Transverse colon (tissue), 4 donors: Measurements from ENCODE around the gene DSP.

Experiments used
- POLR2A ChIP-seq: fragments of 450-650 bp; IDR thresholded peaks from one replicate; pipeline ENCODE4 v1.6.1; 2016; ENCODE audit warnings: antibody characterized with exemption, mild to moderate bottlenecking, moderate library complexity
- POLR2AphosphoS5 ChIP-seq, 3 donors: sonication (generic); formaldehyde crosslinking; IDR thresholded peaks; one replicate each; pipeline ENCODE4 v1.6.1; 2016; ENCODE audit warnings: antibody characterized with exemption in 3 of 3
- TF ChIP-seq, protein P1 (sequence below), 5 experiments: fragments of 200-600 bp in 3 of 5; fragments of 450-650 bp in 2 of 5; sonication (generic) in 3 of 5; IDR thresholded peaks; 1 replicate in 2 of 5; 2 replicates in 3 of 5; pipeline ENCODE4 v1.5.1; 2016 to 2017; ENCODE audit warnings: antibody characterized with exemption in 5 of 5, inconsistent platforms in 3 of 5, mild to moderate bottlenecking in 2 of 5, moderate library complexity in 1 of 5

DNA sequence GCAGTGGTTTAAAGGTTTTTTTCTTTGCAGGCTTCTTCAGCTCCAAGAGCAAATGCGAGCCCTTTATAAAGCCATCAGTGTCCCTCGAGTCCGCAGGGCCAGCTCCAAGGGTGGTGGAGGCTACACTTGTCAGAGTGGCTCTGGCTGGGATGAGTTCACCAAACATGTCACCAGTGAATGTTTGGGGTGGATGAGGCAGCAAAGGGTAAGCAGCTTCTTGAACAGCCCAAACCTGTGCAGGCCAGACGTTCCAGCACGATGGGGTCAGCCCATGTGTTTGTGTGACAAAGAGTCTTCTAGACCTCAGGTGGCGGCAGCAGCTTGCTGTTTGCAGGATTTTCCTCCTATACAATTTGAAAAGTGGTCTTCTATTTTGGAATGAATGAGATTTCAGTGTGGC is 17.7 kb downstream of the DSP start:
- TF ChIP-seq, protein P1, sequence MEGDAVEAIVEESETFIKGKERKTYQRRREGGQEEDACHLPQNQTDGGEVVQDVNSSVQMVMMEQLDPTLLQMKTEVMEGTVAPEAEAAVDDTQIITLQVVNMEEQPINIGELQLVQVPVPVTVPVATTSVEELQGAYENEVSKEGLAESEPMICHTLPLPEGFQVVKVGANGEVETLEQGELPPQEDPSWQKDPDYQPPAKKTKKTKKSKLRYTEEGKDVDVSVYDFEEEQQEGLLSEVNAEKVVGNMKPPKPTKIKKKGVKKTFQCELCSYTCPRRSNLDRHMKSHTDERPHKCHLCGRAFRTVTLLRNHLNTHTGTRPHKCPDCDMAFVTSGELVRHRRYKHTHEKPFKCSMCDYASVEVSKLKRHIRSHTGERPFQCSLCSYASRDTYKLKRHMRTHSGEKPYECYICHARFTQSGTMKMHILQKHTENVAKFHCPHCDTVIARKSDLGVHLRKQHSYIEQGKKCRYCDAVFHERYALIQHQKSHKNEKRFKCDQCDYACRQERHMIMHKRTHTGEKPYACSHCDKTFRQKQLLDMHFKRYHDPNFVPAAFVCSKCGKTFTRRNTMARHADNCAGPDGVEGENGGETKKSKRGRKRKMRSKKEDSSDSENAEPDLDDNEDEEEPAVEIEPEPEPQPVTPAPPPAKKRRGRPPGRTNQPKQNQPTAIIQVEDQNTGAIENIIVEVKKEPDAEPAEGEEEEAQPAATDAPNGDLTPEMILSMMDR (IDR thresholded peaks at IDR 0.05), result no peak
- TF ChIP-seq POLR2AphosphoS5 (IDR thresholded peaks at IDR 0.05) (no peak), POLR2A (no peak)
